ENCODE results near the gene MYBBP1A.

Gene MYBBP1A

GRCh38 chr17:4523946-4524345 is 31.2 kb downstream of the MYBBP1A start:
- no peak overlapping the region for H3K4me3 ChIP-seq (ENCODE audit: low read length)
- no peak overlapping the region for H3K27ac ChIP-seq (ENCODE audit: low read depth, low read length)
- no peaks in the 10 kb centered on the region for H3K4me1 ChIP-seq (ENCODE audit: control insufficient read depth, insufficient read depth, low read length)
- H3K36me3 ChIP-seq (ENCODE audit: control insufficient read depth, insufficient read depth, low read length) = no peaks in the 10 kb centered on the region
- no peaks in the 10 kb centered on the region for H3K27me3 ChIP-seq (ENCODE audit: control insufficient read depth, insufficient read depth, low read length)
- H3K9ac ChIP-seq (ENCODE audit: low read length) = no peak overlapping the region

GRCh38 chr17:4522661-4523060 is 32.5 kb downstream of the MYBBP1A start:
- no peaks in the 10 kb centered on the region for H3K4me1 ChIP-seq (ENCODE audit: control insufficient read depth, insufficient read depth, low read length)
- no peaks in the 10 kb centered on the region for H3K27me3 ChIP-seq (ENCODE audit: control insufficient read depth, insufficient read depth, low read length)
- no peak overlapping the region for H3K4me3 ChIP-seq (ENCODE audit: low read length)
- H3K9ac ChIP-seq (ENCODE audit: low read length) = no peak overlapping the region
- H3K27ac ChIP-seq (ENCODE audit: low read depth, low read length) = no peak overlapping the region
- H3K36me3 ChIP-seq (ENCODE audit: control insufficient read depth, insufficient read depth, low read length) = no peaks in the 10 kb centered on the region

DNA sequence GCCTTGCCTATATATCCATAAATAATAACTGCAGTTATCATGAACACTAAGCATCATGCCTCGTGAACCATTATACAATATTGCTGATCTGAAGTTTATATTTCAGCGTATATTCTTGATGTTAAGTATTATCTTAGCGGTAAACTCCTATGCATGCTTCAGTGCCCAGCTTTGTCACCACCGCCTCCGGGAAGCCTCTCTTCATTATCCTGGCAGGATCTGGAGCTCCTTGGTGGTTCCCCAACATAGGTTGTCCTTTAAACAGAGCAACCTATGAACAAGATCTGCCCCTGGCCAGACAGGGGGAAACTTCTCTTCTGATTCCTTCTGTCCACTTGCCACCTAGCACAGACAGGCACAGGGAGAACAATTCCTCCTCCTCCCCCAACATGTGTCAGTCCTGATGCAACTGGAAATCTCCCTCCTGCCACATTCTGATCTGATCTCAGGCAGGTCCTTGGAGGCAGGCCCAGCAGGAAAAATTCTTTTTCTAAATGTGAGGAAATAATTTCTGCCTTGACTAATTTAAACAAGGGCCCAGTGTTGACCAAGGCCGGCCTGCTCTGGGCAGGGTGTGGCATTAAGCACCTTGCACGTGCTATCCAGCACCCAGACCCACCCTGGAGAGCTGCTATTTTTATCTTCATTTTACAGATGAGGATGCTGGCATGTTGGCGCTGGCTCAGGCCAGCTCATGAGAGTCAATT is 34.1 kb downstream of the MYBBP1A start:
- H3K27me3 ChIP-seq (ENCODE audit: control insufficient read depth, insufficient read depth, low read length) = no peaks in the 10 kb centered on the region
- no peaks in the 10 kb centered on the region for H3K36me3 ChIP-seq (ENCODE audit: control insufficient read depth, insufficient read depth, low read length)
- no peak overlapping the region for H3K9ac ChIP-seq (ENCODE audit: low read length)
- no peaks in the 10 kb centered on the region for H3K4me1 ChIP-seq (ENCODE audit: control insufficient read depth, insufficient read depth, low read length)
- H3K27ac ChIP-seq (ENCODE audit: low read depth, low read length) = no peak overlapping the region
- H3K4me3 ChIP-seq (ENCODE audit: low read length) = no peak overlapping the region

DNA sequence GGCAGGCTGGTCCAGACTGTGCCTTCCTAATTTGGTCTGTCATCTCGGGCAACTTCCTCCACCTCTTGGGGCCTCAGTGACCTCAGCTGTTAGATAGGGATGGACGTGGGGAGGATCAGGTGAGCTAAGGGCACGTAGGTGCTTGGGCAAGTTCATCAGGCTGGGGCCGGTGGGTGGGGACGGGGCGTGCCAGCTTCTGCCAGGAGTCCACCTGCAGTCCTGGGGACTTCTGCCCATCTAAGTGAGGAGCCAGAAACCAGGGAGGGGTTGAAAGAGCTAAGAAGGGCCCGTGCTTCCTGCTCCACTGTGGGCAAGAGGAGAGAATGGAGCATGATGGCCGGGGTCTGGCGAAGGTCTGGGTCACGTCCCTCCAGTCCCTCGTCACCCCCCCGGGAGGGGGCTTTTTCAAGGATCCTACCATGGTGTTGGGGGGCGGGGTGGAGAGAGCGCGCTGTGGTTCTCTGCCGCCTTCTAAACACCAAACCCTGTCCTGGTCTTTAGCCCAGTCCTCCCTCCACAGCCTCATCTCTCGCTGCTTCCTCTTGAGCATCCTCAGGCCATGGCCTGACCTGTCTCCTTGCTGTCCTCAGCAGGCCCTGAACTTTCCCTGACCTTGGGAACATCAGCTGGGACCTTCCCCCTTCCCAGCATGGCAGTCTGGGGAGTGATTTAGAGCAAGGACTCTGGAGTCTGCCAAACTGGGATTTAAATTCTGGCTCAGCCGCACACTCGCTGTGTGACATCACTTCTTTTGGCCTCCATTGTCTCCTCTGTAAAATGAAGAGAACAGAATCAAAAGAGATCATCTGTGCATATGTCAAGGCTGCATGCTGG is 34.9 kb downstream of the MYBBP1A start:
- Histone ChIP-seq H3K4me3 (ENCODE audit: low read length) (no peak overlapping the region), H3K4me1 (ENCODE audit: control insufficient read depth, insufficient read depth, low read length) (no peaks in the 10 kb centered on the region), H3K36me3 (ENCODE audit: control insufficient read depth, insufficient read depth, low read length) (no peaks in the 10 kb centered on the region), H3K27me3 (ENCODE audit: control insufficient read depth, insufficient read depth, low read length) (no peaks in the 10 kb centered on the region), H3K27ac (ENCODE audit: low read depth, low read length) (no peak overlapping the region), H3K9ac (ENCODE audit: low read length) (no peak overlapping the region)

- Histone ChIP-seq H3K27ac (ENCODE audit: low read depth, low read length) (no peak overlapping the region), H3K4me1 (ENCODE audit: control insufficient read depth, insufficient read depth, low read length) (no peaks in the 10 kb centered on the region), H3K9ac (ENCODE audit: low read length) (no peak overlapping the region), H3K27me3 (ENCODE audit: control insufficient read depth, insufficient read depth, low read length) (no peaks in the 10 kb centered on the region), H3K36me3 (ENCODE audit: control insufficient read depth, insufficient read depth, low read length) (no peaks in the 10 kb centered on the region), H3K4me3 (ENCODE audit: low read length) (no peak overlapping the region)
Observed at GRCh38 chr17:4519361-4519788, 35.8 kb downstream of the MYBBP1A start.

- Histone ChIP-seq H3K27ac (ENCODE audit: low read depth, low read length) (no peak overlapping the region), H3K9ac (ENCODE audit: low read length) (no peak overlapping the region), H3K4me1 (ENCODE audit: control insufficient read depth, insufficient read depth, low read length) (no peaks in the 10 kb centered on the region), H3K36me3 (ENCODE audit: control insufficient read depth, insufficient read depth, low read length) (no peaks in the 10 kb centered on the region), H3K4me3 (ENCODE audit: low read length) (no peak overlapping the region), H3K27me3 (ENCODE audit: control insufficient read depth, insufficient read depth, low read length) (no peaks in the 10 kb centered on the region)
Observed at GRCh38 chr17:4518901-4519300, 36.3 kb downstream of the MYBBP1A start.

DNA sequence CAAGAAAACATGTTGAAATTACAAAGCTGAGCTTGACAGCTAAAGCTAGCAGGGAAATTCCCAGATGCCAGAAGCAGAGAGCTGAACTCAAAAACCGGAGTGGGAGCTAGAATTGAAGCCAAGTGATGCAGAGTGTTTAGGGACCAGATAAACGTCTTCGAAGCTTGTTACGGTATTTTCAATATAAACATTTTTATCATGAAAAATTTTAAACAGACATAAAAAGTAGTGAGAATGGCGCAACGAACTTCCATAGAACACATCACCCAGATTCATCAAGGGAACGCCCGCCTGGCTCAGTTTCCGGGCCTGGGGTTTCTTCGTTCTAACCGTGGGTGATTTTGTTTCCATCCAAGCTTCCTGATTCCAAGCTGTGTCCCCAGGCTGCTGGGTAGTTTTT is 38.4 kb downstream of the MYBBP1A start:
- H3K27me3 ChIP-seq (ENCODE audit: control insufficient read depth, insufficient read depth, low read length) = no peaks in the 10 kb centered on the region
- H3K9ac ChIP-seq (ENCODE audit: low read length) = no peak overlapping the region
- H3K36me3 ChIP-seq (ENCODE audit: control insufficient read depth, insufficient read depth, low read length) = no peaks in the 10 kb centered on the region
- no peak overlapping the region for H3K4me3 ChIP-seq (ENCODE audit: low read length)
- H3K27ac ChIP-seq (ENCODE audit: low read depth, low read length) = no peak overlapping the region
- H3K4me1 ChIP-seq (ENCODE audit: control insufficient read depth, insufficient read depth, low read length) = no peaks in the 10 kb centered on the region

GRCh38 chr17:4515501-4515900 is 39.7 kb downstream of the MYBBP1A start:
- H3K36me3 ChIP-seq (ENCODE audit: control insufficient read depth, insufficient read depth, low read length) = no peaks in the 10 kb centered on the region
- H3K4me3 ChIP-seq (ENCODE audit: low read length) = no peak overlapping the region
- no peak overlapping the region for H3K9ac ChIP-seq (ENCODE audit: low read length)
- H3K4me1 ChIP-seq (ENCODE audit: control insufficient read depth, insufficient read depth, low read length) = no peaks in the 10 kb centered on the region
- no peak overlapping the region for H3K27ac ChIP-seq (ENCODE audit: low read depth, low read length)
- no peaks in the 10 kb centered on the region for H3K27me3 ChIP-seq (ENCODE audit: control insufficient read depth, insufficient read depth, low read length)

DNA sequence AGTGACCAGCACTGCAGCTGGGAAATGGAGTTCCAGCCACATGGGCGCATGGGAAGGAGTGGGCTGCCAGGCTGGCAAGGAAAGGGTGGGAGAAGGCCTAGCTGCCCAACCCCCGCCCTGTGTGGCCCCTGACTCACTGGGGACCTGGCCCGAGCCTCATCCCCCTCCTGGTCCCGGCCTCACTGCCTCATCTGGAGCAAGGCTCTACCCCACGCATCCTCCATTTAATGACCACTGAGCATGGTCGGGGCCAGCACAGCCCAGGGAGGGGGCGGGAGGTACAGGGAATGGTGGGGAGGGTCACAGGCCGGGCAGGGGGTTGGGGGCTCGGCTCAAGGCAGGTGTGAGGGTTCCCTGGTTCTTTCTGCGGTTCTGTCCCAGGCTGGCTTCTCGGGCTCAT is 40.4 kb downstream of the MYBBP1A start:
- H3K27ac ChIP-seq (ENCODE audit: low read depth, low read length) = no peak overlapping the region
- no peaks in the 10 kb centered on the region for H3K36me3 ChIP-seq (ENCODE audit: control insufficient read depth, insufficient read depth, low read length)
- H3K4me3 ChIP-seq (ENCODE audit: low read length) = no peak overlapping the region
- no peak overlapping the region for H3K9ac ChIP-seq (ENCODE audit: low read length)
- H3K27me3 ChIP-seq (ENCODE audit: control insufficient read depth, insufficient read depth, low read length) = no peaks in the 10 kb centered on the region
- H3K4me1 ChIP-seq (ENCODE audit: control insufficient read depth, insufficient read depth, low read length) = no peaks in the 10 kb centered on the region

DNA sequence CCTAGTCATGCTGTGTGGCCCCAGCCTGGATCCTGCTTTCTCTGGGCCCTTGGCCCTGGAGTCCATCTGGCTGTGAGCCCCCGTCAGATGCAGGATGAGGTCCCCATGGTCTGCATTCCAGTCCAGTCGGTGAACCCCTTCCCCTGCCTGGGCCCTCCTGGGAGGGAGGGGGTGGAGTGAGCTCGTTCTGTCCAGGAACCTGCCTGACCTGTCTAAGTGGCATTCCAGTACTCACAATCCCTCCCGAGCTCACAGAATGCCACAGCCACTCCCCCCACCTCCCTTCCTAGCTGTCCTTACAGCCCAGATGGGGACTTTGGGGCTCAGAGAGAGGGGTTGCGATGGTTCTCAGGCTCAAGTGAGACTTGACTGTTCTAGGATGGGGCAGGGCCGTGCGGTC is 41.0 kb downstream of the MYBBP1A start:
- Histone ChIP-seq H3K27me3 (ENCODE audit: control insufficient read depth, insufficient read depth, low read length) (no peaks in the 10 kb centered on the region), H3K4me3 (ENCODE audit: low read length) (no peak overlapping the region), H3K9ac (ENCODE audit: low read length) (no peak overlapping the region), H3K36me3 (ENCODE audit: control insufficient read depth, insufficient read depth, low read length) (no peaks in the 10 kb centered on the region), H3K27ac (ENCODE audit: low read depth, low read length) (no peak overlapping the region), H3K4me1 (ENCODE audit: control insufficient read depth, insufficient read depth, low read length) (no peaks in the 10 kb centered on the region)

GRCh38 chr17:4513113-4514032 is 41.8 kb downstream of the MYBBP1A start:
- no peak overlapping the region for H3K4me3 ChIP-seq (ENCODE audit: low read length)
- H3K36me3 ChIP-seq (ENCODE audit: control insufficient read depth, insufficient read depth, low read length) = no peaks in the 10 kb centered on the region
- H3K27ac ChIP-seq (ENCODE audit: low read depth, low read length) = no peak overlapping the region
- H3K27me3 ChIP-seq (ENCODE audit: control insufficient read depth, insufficient read depth, low read length) = no peaks in the 10 kb centered on the region
- H3K4me1 ChIP-seq (ENCODE audit: control insufficient read depth, insufficient read depth, low read length) = no peaks in the 10 kb centered on the region
- no peak overlapping the region for H3K9ac ChIP-seq (ENCODE audit: low read length)
